ENCODE results near the gene PHF2.

- TF ChIP-seq CTCF (conservative IDR thresholded peaks at IDR 0.05; ENCODE audit: low read length) (no peak), EZH2phosphoT487 (IDR thresholded peaks at IDR 0.05; ENCODE audit: borderline replicate concordance, low read depth, low read length) (no peak)
These were observed 97.5 kb downstream of the PHF2 start for GRCh38 chr9:93673839-93674334.
